K562 (cell line): ENCODE results near the gene AQP6. TPM values are rescaled to one million over a fixed set of nuclear protein-coding genes. Genes with fewer than 3 reads are reported as not detected.

ENCODE experiments used
- FOXA1 ChIP-seq: fragments of 450-650 bp; IDR thresholded peaks from 2 replicates; pipeline ENCODE4 v1.6.1; 2016; ENCODE audit warnings: mild to moderate bottlenecking, borderline replicate concordance
- MGA ChIP-seq: fragments of 450-650 bp; IDR thresholded peaks from 2 replicates; pipeline ENCODE4 v1.6.1; 2016; ENCODE audit warnings: mild to moderate bottlenecking, moderate library complexity
- NBN ChIP-seq: fragments of 450-650 bp; IDR thresholded peaks from 2 replicates; pipeline ENCODE4 v1.6.1; 2016; ENCODE audit warnings: low read depth, mild to moderate bottlenecking
- RFX7 ChIP-seq: fragments of 250-450 bp; sonication (Bioruptor Pico); IDR thresholded peaks from 2 replicates; pipeline ENCODE4 v1.5.1; 2021; ENCODE audit warnings: mild to moderate bottlenecking
- TEAD4 ChIP-seq, 2 experiments: sonication (generic) in 1 of 2; formaldehyde crosslinking in 1 of 2; IDR thresholded peaks; 2 replicates each; pipeline versions ENCODE4 v1.6.1 to v1.8.0; 2012 to 2022; ENCODE audit warnings: borderline replicate concordance in 1 of 2, inconsistent platforms in 1 of 2, low read length in 1 of 2, mild to moderate bottlenecking in 1 of 2, missing genetic modification reagents in 1 of 2
- ZNF445 ChIP-seq: fragments of 250-450 bp; sonication (Bioruptor Pico); IDR thresholded peaks from 2 replicates; pipeline ENCODE4 v1.4.0; 2020; ENCODE audit warnings: low read depth, mild to moderate bottlenecking, moderate library complexity
- ZNF583 ChIP-seq: fragments of 250-450 bp; sonication (Bioruptor Pico); IDR thresholded peaks from 2 replicates; pipeline ENCODE4 v1.4.0; 2020
- ZNF785 ChIP-seq: fragments of 250-450 bp; sonication (Bioruptor Pico); IDR thresholded peaks from 2 replicates; pipeline ENCODE4 v1.4.0; 2020; ENCODE audit warnings: mild to moderate bottlenecking
- polyA plus RNA-seq, 8 experiments: library from polyadenylated mRNA; depleted of rRNA in 4 of 8; stranded (reverse) in 5 of 8; unstranded in 3 of 8; fragments of >200 nt; fragmentation: Nextera tagmentation in 2 of 8; fragmentation: Illumina TruSeq in 1 of 8; extraction: Ambion mirVana in 2 of 8; extraction: Trizol in 1 of 8; gene quantifications; 2 replicates each; pipeline versions ENCODE4 v1.2.1 to v1.2.3, GENCODE V29; 2011 to 2014; ENCODE audit warnings: inconsistent platforms in 1 of 8, missing spikeins in 1 of 8
- total RNA-seq, 7 experiments: library from RNA; depleted of rRNA in 6 of 7; stranded (reverse); fragments of >200 nt in 6 of 7; fragmentation: Illumina TruSeq in 2 of 7; extraction: Trizol in 2 of 7; gene quantifications; 2 replicates each; pipeline versions ENCODE4 v1.2.1 to v1.2.3, GENCODE V29; 2011 to 2021; ENCODE audit warnings: low replicate concordance in 1 of 7

The AQP6 gene
- total and polyA plus RNA-seq, 9 of the 15 experiments (the other 6 are each of a cell fraction or from before 2014, with no cell fraction given), result 0.05 to 0.12 TPM; not detected in 7

GRCh38 chr12:49971141-49971540 is 1.6 kb upstream of the AQP6 start (continued):
- TF ChIP-seq MGA (no peak), NBN (no peak), FOXA1 (no peak), ZNF583 (CRISPR knock-in tag) (no peak), ZNF785 (no peak), ZNF445 (no peak), RFX7 (CRISPR knock-in tag) (no peak), TEAD4 (IDR thresholded peaks at IDR 0.05; ENCODE audit: low read length) (no peak), TEAD4 (CRISPR knock-in tag; IDR thresholded peaks at IDR 0.05; ENCODE audit: borderline replicate concordance) (no peak)
- TF ChIP-seq, all 486 proteins: peak for 0
